Fibroblast of the aortic adventitia (primary cell): Measurements from ENCODE around the gene IL6R. TPM values are rescaled to one million over a fixed set of nuclear protein-coding genes. Genes with fewer than 3 reads are reported as not detected.

Experiments used
- DNase-seq: peaks from one replicate; pipeline ENCODE4 v3.0.0-alpha.2; 2010; ENCODE audit warnings: low read depth
- H3K4me3 ChIP-seq: 2 replicates; pipeline ENCODE4 v1.5.1; 2011; ENCODE audit warnings: low read depth, mild to moderate bottlenecking, control low read depth, low read length, moderate library complexity
- CTCF ChIP-seq: IDR thresholded peaks from 2 replicates; pipeline ENCODE4 v1.5.1; 2011; ENCODE audit warnings: mild to moderate bottlenecking, low read length, control low read depth, inconsistent platforms; ENCODE audit not compliant: insufficient read depth
- total RNA-seq: library from RNA; depleted of rRNA; stranded (reverse); fragments of >200 nt; gene quantifications from 2 replicates; pipeline ENCODE4 v1.2.3, GENCODE V29; 2012; ENCODE audit warnings: low replicate concordance

The IL6R gene
- total RNA-seq, 1 donor, result 5.3 TPM

- no peak for DNase-seq
- TF ChIP-seq CTCF, result no peak
- no peak overlapping the region for H3K4me3 ChIP-seq
Observed at GRCh38 chr1:154443274-154444013, 38.3 kb downstream of the IL6R start.

GRCh38 chr1:154445040-154445472 is 39.9 kb downstream of the IL6R start:
- H3K4me3 ChIP-seq, result no peak overlapping the region
- TF ChIP-seq CTCF, result no peak
- no peak for DNase-seq

- no peak for TF ChIP-seq CTCF
- H3K4me3 ChIP-seq, result no peak overlapping the region
- peak; percentile 52 for DNase-seq
Observed at GRCh38 chr1:154446292-154446691, 41.1 kb downstream of the IL6R start.

GRCh38 chr1:154446789-154447188 is 41.6 kb downstream of the IL6R start:
- H3K4me3 ChIP-seq, result no peak overlapping the region
- DNase-seq, result no peak
- TF ChIP-seq CTCF, result no peak

GRCh38 chr1:154448331-154448811 is 43.2 kb downstream of the IL6R start:
- H3K4me3 ChIP-seq, result no peak overlapping the region
- peak; percentile 24 for DNase-seq
- TF ChIP-seq CTCF, result no peak

- H3K4me3 ChIP-seq, result no peak overlapping the region
- TF ChIP-seq CTCF, result no peak
- DNase-seq, result no peak
Observed at GRCh38 chr1:154453161-154453560, 48.0 kb downstream of the IL6R start.
